Measurements from ENCODE around the gene FXYD6.

GRCh38 chr11:117852309-117852708 is 24.1 kb downstream of the FXYD6 start:
- TF ChIP-seq POLR2A (IDR thresholded peaks at IDR 0.05), result no peak
- no peak for TF ChIP-seq CTCF (IDR thresholded peaks at IDR 0.05)
- no peak for TF ChIP-seq EP300 (IDR thresholded peaks at IDR 0.05)
